GM19452 (cell line): ENCODE data around the gene GJD3.

Source experiments
- ATAC-seq: cut with Tn5 transposase; IDR thresholded peaks from one replicate; pipeline ENCODE4 v1.9.1; 2021; ENCODE audit not compliant: unreplicated experiment

Gene GJD3

GRCh38 chr17:40352779-40353394 is 11.7 kb downstream of the GJD3 start:
- no peak for ATAC-seq

GRCh38 chr17:40352237-40352778 is 12.2 kb downstream of the GJD3 start:
- ATAC-seq = no peak

GRCh38 chr17:40351359-40352236 is 12.9 kb downstream of the GJD3 start:
- no peak for ATAC-seq

GRCh38 chr17:40350689-40351358 is 13.7 kb downstream of the GJD3 start:
- no peak for ATAC-seq

GRCh38 chr17:40349895-40350688 is 14.4 kb downstream of the GJD3 start:
- ATAC-seq = no peak

- ATAC-seq = no peak
Measured at GRCh38 chr17:40349477-40349894, 15.1 kb downstream of the GJD3 start.

- no peak for ATAC-seq
Measured at GRCh38 chr17:40348562-40349476, 15.7 kb downstream of the GJD3 start.

- no peak for ATAC-seq
Measured at GRCh38 chr17:40348136-40348504, 16.4 kb downstream of the GJD3 start.

- no peak for ATAC-seq
Measured at GRCh38 chr17:40347319-40348135, 17.0 kb downstream of the GJD3 start.

- ATAC-seq = no peak
Measured at GRCh38 chr17:40346765-40347158, 17.8 kb downstream of the GJD3 start.

- no peak for ATAC-seq
Measured at GRCh38 chr17:40345994-40346764, 18.4 kb downstream of the GJD3 start.

- ATAC-seq = no peak
Measured at GRCh38 chr17:40345161-40345993, 19.2 kb downstream of the GJD3 start.

GRCh38 chr17:40344421-40345160 is 19.9 kb downstream of the GJD3 start:
- no peak for ATAC-seq

- no peak for ATAC-seq
Measured at GRCh38 chr17:40343219-40344119, 21.1 kb downstream of the GJD3 start.

GRCh38 chr17:40342504-40343218 is 21.9 kb downstream of the GJD3 start:
- no peak for ATAC-seq
